H1 (cell line): Measurements from ENCODE around the gene GBE1. TPM values are rescaled to one million over a fixed set of nuclear protein-coding genes. Genes with fewer than 3 reads are reported as not detected.

Source experiments
- ASH2L ChIP-seq: fragments of 200-600, 300-600 bp; sonication (generic); IDR thresholded peaks from one replicate; pipeline ENCODE4 v1.7.1; 2017; ENCODE audit warnings: low read length
- CBX5 ChIP-seq: fragments of 300-800, 300-1000 bp; sonication (generic); IDR thresholded peaks from 2 replicates; pipeline ENCODE4 v1.7.1; 2016; ENCODE audit warnings: antibody characterized with exemption, low read length, low read depth
- SIRT6 ChIP-seq: IDR thresholded peaks from one replicate; pipeline ENCODE4 v1.7.1; 2012; ENCODE audit warnings: low read length, inconsistent platforms
- SP2 ChIP-seq: IDR thresholded peaks from 2 replicates; pipeline ENCODE4 v1.6.1; 2012; ENCODE audit warnings: mild to moderate bottlenecking, low read length, inconsistent platforms
- TCF12 ChIP-seq: IDR thresholded peaks from 2 replicates; pipeline ENCODE4 v1.6.1; 2011; ENCODE audit warnings: low read depth, mild to moderate bottlenecking, low read length
- polyA plus RNA-seq, 7 experiments: library from polyadenylated mRNA; depleted of rRNA in 3 of 7; stranded (reverse) in 5 of 7; unstranded in 2 of 7; fragments of >200 nt in 5 of 7; fragments of 200-250 nt in 2 of 7; gene quantifications; 1 replicate in 5 of 7; 2 replicates in 1 of 7; 4 replicates in 1 of 7; pipeline versions ENCODE4 v1.2.1 to v1.2.3, GENCODE V29; 2011 to 2013; ENCODE audit warnings: missing spikeins in 2 of 7, mixed read lengths in 2 of 7
- total RNA-seq: library from RNA; stranded (reverse); fragmentation: NEBNext Ultra II Directional; extraction: Animal tissue kit (Norgen Biotek cat#: 25700); gene quantifications from 2 replicates; pipeline ENCODE4 v1.2.1, GENCODE V29; 2021
- TF ChIP-seq, protein P1 (sequence below): fragments of 300-600 bp; sonication (generic); IDR thresholded peaks from 2 replicates; pipeline ENCODE4 v1.7.1; 2012; ENCODE audit warnings: low read length, moderate library complexity, mild to moderate bottlenecking, inconsistent platforms; ENCODE audit not compliant: insufficient replicate concordance
- TF ChIP-seq, protein P2 (sequence below): IDR thresholded peaks from 2 replicates; pipeline ENCODE4 v1.6.1; 2012; ENCODE audit warnings: inconsistent platforms

Gene GBE1
- total and polyA plus RNA-seq, 2 of the 8 experiments (the other 6 are each of a cell fraction or from before 2014, with no cell fraction given) = 3.3 to 7.3 TPM

DNA sequence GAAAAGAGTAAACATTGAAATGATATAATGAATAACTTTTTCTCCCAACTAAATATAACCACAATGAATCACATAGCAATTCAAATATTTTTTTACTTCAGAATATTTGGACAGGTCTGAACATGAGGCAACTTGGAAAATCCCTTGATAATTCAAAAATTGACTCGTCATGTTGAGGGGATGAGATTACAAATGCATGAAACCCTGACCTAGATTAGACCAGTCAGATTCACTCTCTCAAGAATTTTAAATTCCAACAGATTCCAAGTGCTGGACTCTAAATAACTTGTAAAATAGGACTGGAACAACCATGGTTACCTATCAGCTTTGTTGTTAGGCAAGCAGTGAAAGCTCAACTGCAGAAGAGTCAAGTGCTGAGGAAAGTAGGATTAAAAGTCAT lies 317.5 kb downstream of the GBE1 start (continued):
- TF ChIP-seq, protein P1, sequence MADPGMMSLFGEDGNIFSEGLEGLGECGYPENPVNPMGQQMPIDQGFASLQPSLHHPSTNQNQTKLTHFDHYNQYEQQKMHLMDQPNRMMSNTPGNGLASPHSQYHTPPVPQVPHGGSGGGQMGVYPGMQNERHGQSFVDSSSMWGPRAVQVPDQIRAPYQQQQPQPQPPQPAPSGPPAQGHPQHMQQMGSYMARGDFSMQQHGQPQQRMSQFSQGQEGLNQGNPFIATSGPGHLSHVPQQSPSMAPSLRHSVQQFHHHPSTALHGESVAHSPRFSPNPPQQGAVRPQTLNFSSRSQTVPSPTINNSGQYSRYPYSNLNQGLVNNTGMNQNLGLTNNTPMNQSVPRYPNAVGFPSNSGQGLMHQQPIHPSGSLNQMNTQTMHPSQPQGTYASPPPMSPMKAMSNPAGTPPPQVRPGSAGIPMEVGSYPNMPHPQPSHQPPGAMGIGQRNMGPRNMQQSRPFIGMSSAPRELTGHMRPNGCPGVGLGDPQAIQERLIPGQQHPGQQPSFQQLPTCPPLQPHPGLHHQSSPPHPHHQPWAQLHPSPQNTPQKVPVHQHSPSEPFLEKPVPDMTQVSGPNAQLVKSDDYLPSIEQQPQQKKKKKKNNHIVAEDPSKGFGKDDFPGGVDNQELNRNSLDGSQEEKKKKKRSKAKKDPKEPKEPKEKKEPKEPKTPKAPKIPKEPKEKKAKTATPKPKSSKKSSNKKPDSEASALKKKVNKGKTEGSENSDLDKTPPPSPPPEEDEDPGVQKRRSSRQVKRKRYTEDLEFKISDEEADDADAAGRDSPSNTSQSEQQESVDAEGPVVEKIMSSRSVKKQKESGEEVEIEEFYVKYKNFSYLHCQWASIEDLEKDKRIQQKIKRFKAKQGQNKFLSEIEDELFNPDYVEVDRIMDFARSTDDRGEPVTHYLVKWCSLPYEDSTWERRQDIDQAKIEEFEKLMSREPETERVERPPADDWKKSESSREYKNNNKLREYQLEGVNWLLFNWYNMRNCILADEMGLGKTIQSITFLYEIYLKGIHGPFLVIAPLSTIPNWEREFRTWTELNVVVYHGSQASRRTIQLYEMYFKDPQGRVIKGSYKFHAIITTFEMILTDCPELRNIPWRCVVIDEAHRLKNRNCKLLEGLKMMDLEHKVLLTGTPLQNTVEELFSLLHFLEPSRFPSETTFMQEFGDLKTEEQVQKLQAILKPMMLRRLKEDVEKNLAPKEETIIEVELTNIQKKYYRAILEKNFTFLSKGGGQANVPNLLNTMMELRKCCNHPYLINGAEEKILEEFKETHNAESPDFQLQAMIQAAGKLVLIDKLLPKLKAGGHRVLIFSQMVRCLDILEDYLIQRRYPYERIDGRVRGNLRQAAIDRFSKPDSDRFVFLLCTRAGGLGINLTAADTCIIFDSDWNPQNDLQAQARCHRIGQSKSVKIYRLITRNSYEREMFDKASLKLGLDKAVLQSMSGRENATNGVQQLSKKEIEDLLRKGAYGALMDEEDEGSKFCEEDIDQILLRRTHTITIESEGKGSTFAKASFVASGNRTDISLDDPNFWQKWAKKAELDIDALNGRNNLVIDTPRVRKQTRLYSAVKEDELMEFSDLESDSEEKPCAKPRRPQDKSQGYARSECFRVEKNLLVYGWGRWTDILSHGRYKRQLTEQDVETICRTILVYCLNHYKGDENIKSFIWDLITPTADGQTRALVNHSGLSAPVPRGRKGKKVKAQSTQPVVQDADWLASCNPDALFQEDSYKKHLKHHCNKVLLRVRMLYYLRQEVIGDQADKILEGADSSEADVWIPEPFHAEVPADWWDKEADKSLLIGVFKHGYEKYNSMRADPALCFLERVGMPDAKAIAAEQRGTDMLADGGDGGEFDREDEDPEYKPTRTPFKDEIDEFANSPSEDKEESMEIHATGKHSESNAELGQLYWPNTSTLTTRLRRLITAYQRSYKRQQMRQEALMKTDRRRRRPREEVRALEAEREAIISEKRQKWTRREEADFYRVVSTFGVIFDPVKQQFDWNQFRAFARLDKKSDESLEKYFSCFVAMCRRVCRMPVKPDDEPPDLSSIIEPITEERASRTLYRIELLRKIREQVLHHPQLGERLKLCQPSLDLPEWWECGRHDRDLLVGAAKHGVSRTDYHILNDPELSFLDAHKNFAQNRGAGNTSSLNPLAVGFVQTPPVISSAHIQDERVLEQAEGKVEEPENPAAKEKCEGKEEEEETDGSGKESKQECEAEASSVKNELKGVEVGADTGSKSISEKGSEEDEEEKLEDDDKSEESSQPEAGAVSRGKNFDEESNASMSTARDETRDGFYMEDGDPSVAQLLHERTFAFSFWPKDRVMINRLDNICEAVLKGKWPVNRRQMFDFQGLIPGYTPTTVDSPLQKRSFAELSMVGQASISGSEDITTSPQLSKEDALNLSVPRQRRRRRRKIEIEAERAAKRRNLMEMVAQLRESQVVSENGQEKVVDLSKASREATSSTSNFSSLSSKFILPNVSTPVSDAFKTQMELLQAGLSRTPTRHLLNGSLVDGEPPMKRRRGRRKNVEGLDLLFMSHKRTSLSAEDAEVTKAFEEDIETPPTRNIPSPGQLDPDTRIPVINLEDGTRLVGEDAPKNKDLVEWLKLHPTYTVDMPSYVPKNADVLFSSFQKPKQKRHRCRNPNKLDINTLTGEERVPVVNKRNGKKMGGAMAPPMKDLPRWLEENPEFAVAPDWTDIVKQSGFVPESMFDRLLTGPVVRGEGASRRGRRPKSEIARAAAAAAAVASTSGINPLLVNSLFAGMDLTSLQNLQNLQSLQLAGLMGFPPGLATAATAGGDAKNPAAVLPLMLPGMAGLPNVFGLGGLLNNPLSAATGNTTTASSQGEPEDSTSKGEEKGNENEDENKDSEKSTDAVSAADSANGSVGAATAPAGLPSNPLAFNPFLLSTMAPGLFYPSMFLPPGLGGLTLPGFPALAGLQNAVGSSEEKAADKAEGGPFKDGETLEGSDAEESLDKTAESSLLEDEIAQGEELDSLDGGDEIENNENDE = no peak
- TF ChIP-seq SP2 = no peak
- TF ChIP-seq, protein P2, sequence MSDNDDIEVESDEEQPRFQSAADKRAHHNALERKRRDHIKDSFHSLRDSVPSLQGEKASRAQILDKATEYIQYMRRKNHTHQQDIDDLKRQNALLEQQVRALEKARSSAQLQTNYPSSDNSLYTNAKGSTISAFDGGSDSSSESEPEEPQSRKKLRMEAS = no peak
- no peak for TF ChIP-seq TCF12
- no peak for TF ChIP-seq SIRT6
- TF ChIP-seq CBX5 = no peak
- TF ChIP-seq ASH2L = no peak
